MM.1S (cell line): ENCODE data around the gene HDAC9.

Experiments used
- DNase-seq: peaks from one replicate; pipeline ENCODE4 v3.0.0-alpha.2; 2015
- H2AFZ ChIP-seq: fragments of 300-600 bp; sonication (generic); 2 replicates; pipeline ENCODE4 v1.6.0; 2016; ENCODE audit warnings: antibody characterized with exemption, low read length
- H3F3A ChIP-seq: fragments of 300-600 bp; sonication (generic); 2 replicates; pipeline ENCODE4 v1.6.1; 2016; ENCODE audit warnings: mild to moderate bottlenecking, antibody characterized with exemption, low read length, moderate library complexity, mixed read lengths; ENCODE audit not compliant: insufficient read depth
- H3K27ac ChIP-seq: fragments of 300-600 bp; sonication (generic); 2 replicates; pipeline ENCODE4 v1.5.1; 2016; ENCODE audit warnings: mild to moderate bottlenecking, low read length
- H3K27me3 ChIP-seq: fragments of 300-600 bp; sonication (generic); replicated peaks from 2 replicates; pipeline ENCODE4 v1.6.0; 2016; ENCODE audit warnings: low read length; ENCODE audit not compliant: insufficient read depth
- H3K36me3 ChIP-seq: fragments of 300-600 bp; sonication (generic); replicated peaks from 2 replicates; pipeline ENCODE4 v1.6.1; 2016; ENCODE audit warnings: mild to moderate bottlenecking, low read length, mixed read lengths; ENCODE audit not compliant: insufficient read depth
- H3K4me1 ChIP-seq: fragments of 300-600 bp; sonication (generic); 2 replicates; pipeline ENCODE4 v1.6.1; 2016; ENCODE audit warnings: low read length, mixed read lengths
- H3K4me2 ChIP-seq: fragments of 300-600 bp; sonication (generic); 2 replicates; pipeline ENCODE4 v1.6.0; 2016; ENCODE audit warnings: low read depth, low read length
- H3K4me3 ChIP-seq: fragments of 300-600 bp; sonication (generic); 2 replicates; pipeline ENCODE4 v1.5.1; 2016; ENCODE audit warnings: low read length, mixed read lengths
- H3K79me2 ChIP-seq: fragments of 300-600 bp; sonication (generic); 2 replicates; pipeline ENCODE4 v1.6.1; 2016; ENCODE audit warnings: mixed run types, low read length, mixed read lengths
- H3K9ac ChIP-seq: fragments of 300-600 bp; sonication (generic); 2 replicates; pipeline ENCODE4 v1.6.1; 2016; ENCODE audit warnings: low read length, mixed read lengths
- H3K9me2 ChIP-seq: fragments of 300-600 bp; sonication (generic); replicated peaks from 2 replicates; pipeline ENCODE4 v1.6.1; 2016; ENCODE audit warnings: mild to moderate bottlenecking, low read length, mixed read lengths; ENCODE audit not compliant: insufficient read depth
- H3K9me3 ChIP-seq: fragments of 300-600 bp; sonication (generic); replicated peaks from 2 replicates; pipeline ENCODE4 v1.6.1; 2016; ENCODE audit warnings: mild to moderate bottlenecking, low read length, mixed read lengths; ENCODE audit not compliant: insufficient read depth
- H4K20me1 ChIP-seq: fragments of 300-600 bp; sonication (generic); 2 replicates; pipeline ENCODE4 v1.6.1; 2016; ENCODE audit warnings: mild to moderate bottlenecking, low read length, moderate library complexity, mixed read lengths; ENCODE audit not compliant: insufficient read depth
- CTCF ChIP-seq: fragments of 300-600 bp; sonication (generic); IDR thresholded peaks from 2 replicates; pipeline ENCODE4 v1.5.1; 2016; ENCODE audit warnings: antibody characterized with exemption, low read length, mixed read lengths
- EZH2 ChIP-seq: fragments of 300-600 bp; sonication (generic); optimal IDR thresholded peaks from 2 replicates; pipeline ENCODE3; 2017; ENCODE audit warnings: low read depth, mild to moderate bottlenecking, antibody characterized with exemption, low read length, mixed read lengths
- EZH2phosphoT487 ChIP-seq: fragments of 300-600 bp; sonication (generic); IDR thresholded peaks from 2 replicates; pipeline ENCODE4 v1.6.1; 2018; ENCODE audit warnings: antibody characterized with exemption, low read length

Gene HDAC9

GRCh38 chr7:18495412-18496340 is at the start of gene HDAC9:
HDAC9 (plus strand) TSS chr7:18495749; CDS start chr7:18496303, 554 bp downstream.
- Histone ChIP-seq H3K4me2 (peak within 1 kb of the TSS; percentile 69), H3K4me1 (peaks cover 19% of the 10 kb centered on the region), H3K9ac (peak within 1 kb of the TSS; percentile 80), H3K36me3 (no peaks in the 10 kb centered on the region), H3K9me3 (no peaks in the 10 kb centered on the region), H2AFZ (peak within 1 kb of the TSS; percentile 49), H3K79me2 (peaks cover 50% of the 10 kb centered on the region), H3K27me3 (no peaks in the 10 kb centered on the region), H4K20me1 (no peaks in the 10 kb centered on the region), H3K9me2 (no peaks in the 10 kb centered on the region), H3F3A (peaks cover 25% of the 10 kb centered on the region), H3K4me3 (peak within 1 kb of the TSS; percentile 83), H3K27ac (peak within 1 kb of the TSS; percentile 85)
- peak; percentile 86 for DNase-seq
- TF ChIP-seq CTCF, result no peak
- TF ChIP-seq EZH2phosphoT487, result no peak

- no peaks in the 10 kb centered on the region for H4K20me1 ChIP-seq
- H3K9ac ChIP-seq, result no peak overlapping the region
- no peak for TF ChIP-seq EZH2phosphoT487
- TF ChIP-seq EZH2, result no peak
- no peak for TF ChIP-seq CTCF
- no peaks in the 10 kb centered on the region for H3K9me2 ChIP-seq
- no peaks in the 10 kb centered on the region for H3K4me1 ChIP-seq
- H3K4me2 ChIP-seq, result no peak overlapping the region
- no peak overlapping the region for H2AFZ ChIP-seq
- no peak overlapping the region for H3K27ac ChIP-seq
- H3K4me3 ChIP-seq, result no peak overlapping the region
- H3K27me3 ChIP-seq, result no peaks in the 10 kb centered on the region
- no peaks in the 10 kb centered on the region for H3F3A ChIP-seq
- DNase-seq, result no peak
- no peaks in the 10 kb centered on the region for H3K9me3 ChIP-seq
- H3K36me3 ChIP-seq, result no peaks in the 10 kb centered on the region
- H3K79me2 ChIP-seq, result no peaks in the 10 kb centered on the region
These were observed 49.5 kb upstream of the HDAC9 start for GRCh38 chr7:18445916-18446520.

DNA sequence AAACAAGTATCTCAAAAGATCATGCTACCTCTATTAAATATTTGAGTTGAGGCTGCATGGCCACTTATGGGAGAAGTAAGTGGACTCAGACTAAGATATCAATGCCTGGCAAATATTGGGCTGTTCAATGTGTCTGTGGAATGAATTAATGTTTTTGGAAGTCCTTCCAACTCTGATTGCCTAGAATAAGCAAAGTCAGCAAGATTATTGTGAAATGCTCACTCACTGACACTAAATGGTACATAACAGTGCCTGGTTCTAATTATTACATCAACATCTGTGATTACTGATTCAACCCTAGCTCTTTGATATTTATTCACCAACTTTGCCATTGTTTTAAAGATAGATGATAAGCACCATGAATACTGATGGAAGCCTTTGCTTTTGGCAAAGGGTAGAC is 45.5 kb upstream of the HDAC9 start:
- no peak for DNase-seq
- no peaks in the 10 kb centered on the region for H3K36me3 ChIP-seq
- no peaks in the 10 kb centered on the region for H3K9me2 ChIP-seq
- H4K20me1 ChIP-seq, result no peaks in the 10 kb centered on the region
- no peaks in the 10 kb centered on the region for H3K4me1 ChIP-seq
- TF ChIP-seq EZH2, result no peak
- TF ChIP-seq CTCF, result no peak
- no peaks in the 10 kb centered on the region for H3K27me3 ChIP-seq
- H3K4me3 ChIP-seq, result no peak overlapping the region
- no peaks in the 10 kb centered on the region for H3K79me2 ChIP-seq
- H3F3A ChIP-seq, result no peaks in the 10 kb centered on the region
- no peak overlapping the region for H3K9ac ChIP-seq
- H3K9me3 ChIP-seq, result no peaks in the 10 kb centered on the region
- H3K27ac ChIP-seq, result no peak overlapping the region
- H3K4me2 ChIP-seq, result no peak overlapping the region
- no peak overlapping the region for H2AFZ ChIP-seq
